ENCODE measurements around the gene TGM2. TPM values are rescaled to one million over a fixed set of nuclear protein-coding genes. Genes with fewer than 3 reads are reported as not detected.
A peak's percentile ranks its signal among the peaks of the same experiment; 100 is the strongest.

The TGM2 gene
- polyA plus RNA-seq, 1 donor (not counting 4 experiments of a cell fraction or from before 2014, with no cell fraction given), result 18.7 TPM

DNA sequence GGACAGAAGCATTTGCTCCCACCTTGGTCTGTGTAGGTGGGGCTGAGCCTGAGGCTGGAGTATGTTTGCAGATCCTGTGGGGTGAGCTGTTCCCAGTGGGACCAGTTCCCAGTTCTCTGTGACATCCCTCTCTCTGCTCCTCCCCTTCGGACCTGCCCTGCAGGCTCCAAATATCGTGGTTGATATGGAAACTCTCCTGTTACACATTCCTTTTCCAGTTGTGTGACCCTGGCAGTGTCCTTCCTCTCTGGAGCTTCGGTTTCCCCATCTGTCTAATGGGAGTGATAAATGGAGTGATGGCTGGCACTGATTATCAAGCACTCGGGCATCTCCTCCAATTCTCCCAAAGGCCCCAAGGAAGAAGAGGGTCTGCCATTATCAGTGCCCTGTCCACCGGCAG lies 15.7 kb upstream of the TGM2 start:
- Histone ChIP-seq H3K9ac (ENCODE audit: control insufficient read depth, extremely low read depth, insufficient read depth, low read length) (no peak overlapping the region), H2AFZ (ENCODE audit: control insufficient read depth, low read length) (no peak overlapping the region), H3K27ac (ENCODE audit: control insufficient read depth, insufficient read depth, low read length) (no peak overlapping the region), H3K79me2 (ENCODE audit: control insufficient read depth, insufficient read depth, low read length) (no peaks in the 10 kb centered on the region), H3K27me3 (ENCODE audit: control insufficient read depth, extremely low read depth, insufficient read depth, low read length) (no peaks in the 10 kb centered on the region), H3K9me1 (ENCODE audit: control insufficient read depth, extremely low read depth, insufficient read depth, low read length) (no peaks in the 10 kb centered on the region), H3K4me1 (ENCODE audit: control insufficient read depth, extremely low read depth, insufficient read depth, low read length) (peaks cover 22% of the 10 kb centered on the region), H3K4me2 (ENCODE audit: control insufficient read depth, extremely low read depth, insufficient read depth, low read depth, low read length) (peak overlapping the region; percentile 14), H4K20me1 (ENCODE audit: control insufficient read depth, extremely low read depth, insufficient read depth, low read length) (no peaks in the 10 kb centered on the region), H3K9me3 (ENCODE audit: control insufficient read depth, low read depth, low read length) (no peaks in the 10 kb centered on the region), H3K4me3 (ENCODE audit: control insufficient read depth in 2 of 3, extremely low read depth in 1 of 3, insufficient read depth in 2 of 3, low read depth in 1 of 3, low read length in 3 of 3) (peak overlapping the region in 1 of 3 experiments; percentile 4), H3K36me3 (ENCODE audit: control insufficient read depth in 2 of 2, extremely low read depth in 1 of 2, insufficient read depth in 2 of 2, low read length in 2 of 2) (no peaks in the 10 kb centered on the region)
- DNase-seq (ENCODE audit: low read depth, low spot score) (no peak), FAIRE-seq (no peak)
- TF ChIP-seq EZH2 (IDR thresholded peaks at IDR 0.05; ENCODE audit: low read length), result no peak
- TF ChIP-seq, protein P1, sequence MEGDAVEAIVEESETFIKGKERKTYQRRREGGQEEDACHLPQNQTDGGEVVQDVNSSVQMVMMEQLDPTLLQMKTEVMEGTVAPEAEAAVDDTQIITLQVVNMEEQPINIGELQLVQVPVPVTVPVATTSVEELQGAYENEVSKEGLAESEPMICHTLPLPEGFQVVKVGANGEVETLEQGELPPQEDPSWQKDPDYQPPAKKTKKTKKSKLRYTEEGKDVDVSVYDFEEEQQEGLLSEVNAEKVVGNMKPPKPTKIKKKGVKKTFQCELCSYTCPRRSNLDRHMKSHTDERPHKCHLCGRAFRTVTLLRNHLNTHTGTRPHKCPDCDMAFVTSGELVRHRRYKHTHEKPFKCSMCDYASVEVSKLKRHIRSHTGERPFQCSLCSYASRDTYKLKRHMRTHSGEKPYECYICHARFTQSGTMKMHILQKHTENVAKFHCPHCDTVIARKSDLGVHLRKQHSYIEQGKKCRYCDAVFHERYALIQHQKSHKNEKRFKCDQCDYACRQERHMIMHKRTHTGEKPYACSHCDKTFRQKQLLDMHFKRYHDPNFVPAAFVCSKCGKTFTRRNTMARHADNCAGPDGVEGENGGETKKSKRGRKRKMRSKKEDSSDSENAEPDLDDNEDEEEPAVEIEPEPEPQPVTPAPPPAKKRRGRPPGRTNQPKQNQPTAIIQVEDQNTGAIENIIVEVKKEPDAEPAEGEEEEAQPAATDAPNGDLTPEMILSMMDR (optimal IDR thresholded peaks at IDR 0.05 in 1 of 3, IDR thresholded peaks at IDR 0.05 in 1 of 3, conservative IDR thresholded peaks at IDR 0.05 in 1 of 3; ENCODE audit: extremely low read depth in 1 of 3, insufficient read depth in 2 of 3, low read length in 3 of 3), result no peak
- dilution Hi-C loops (cut with MboI; ENCODE audit: extremely low pct_ligation_motif_present, low sequenced_read_pairs), result no loop called here

DNA sequence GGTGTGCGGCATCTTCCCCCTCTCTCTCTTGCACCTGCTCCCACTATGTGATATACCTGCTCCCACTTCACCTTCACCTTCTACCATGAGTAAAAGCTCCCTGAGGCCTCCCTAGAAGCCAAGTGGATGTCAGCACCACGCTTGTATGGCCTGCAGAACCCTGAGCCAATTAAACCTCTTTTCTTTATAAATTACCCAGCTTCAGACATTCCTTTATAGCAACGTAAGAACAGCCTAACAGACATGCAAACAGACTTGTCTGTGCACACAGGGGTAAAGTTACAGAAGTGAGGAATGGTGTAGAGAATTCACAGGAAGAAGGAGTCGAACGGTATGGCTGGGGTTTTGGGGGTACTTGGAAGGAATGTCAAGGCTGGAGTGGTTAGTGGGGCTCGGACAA lies 14.8 kb upstream of the TGM2 start:
- H4K20me1 ChIP-seq (ENCODE audit: control insufficient read depth, extremely low read depth, insufficient read depth, low read length), result no peaks in the 10 kb centered on the region
- no peaks in the 10 kb centered on the region for H3K79me2 ChIP-seq (ENCODE audit: control insufficient read depth, insufficient read depth, low read length)
- no peak for FAIRE-seq
- H2AFZ ChIP-seq (ENCODE audit: control insufficient read depth, low read length), result no peak overlapping the region
- no peak overlapping the region for H3K4me2 ChIP-seq (ENCODE audit: control insufficient read depth, extremely low read depth, insufficient read depth, low read depth, low read length)
- H3K27ac ChIP-seq (ENCODE audit: control insufficient read depth, insufficient read depth, low read length), result no peak overlapping the region
- no peaks in the 10 kb centered on the region for H3K9me1 ChIP-seq (ENCODE audit: control insufficient read depth, extremely low read depth, insufficient read depth, low read length)
- no peak overlapping the region for H3K4me3 ChIP-seq (ENCODE audit: control insufficient read depth in 2 of 3, extremely low read depth in 1 of 3, insufficient read depth in 2 of 3, low read depth in 1 of 3, low read length in 3 of 3)
- dilution Hi-C loops (cut with MboI; ENCODE audit: extremely low pct_ligation_motif_present, low sequenced_read_pairs), result no loop called here
- H3K27me3 ChIP-seq (ENCODE audit: control insufficient read depth, extremely low read depth, insufficient read depth, low read length), result no peaks in the 10 kb centered on the region
- TF ChIP-seq, protein P1 (optimal IDR thresholded peaks at IDR 0.05 in 1 of 3, IDR thresholded peaks at IDR 0.05 in 1 of 3, conservative IDR thresholded peaks at IDR 0.05 in 1 of 3; ENCODE audit: extremely low read depth in 1 of 3, insufficient read depth in 2 of 3, low read length in 3 of 3), result no peak
- TF ChIP-seq EZH2 (IDR thresholded peaks at IDR 0.05; ENCODE audit: low read length), result no peak
- no peak overlapping the region for H3K9ac ChIP-seq (ENCODE audit: control insufficient read depth, extremely low read depth, insufficient read depth, low read length)
- H3K9me3 ChIP-seq (ENCODE audit: control insufficient read depth, low read depth, low read length), result no peaks in the 10 kb centered on the region
- DNase-seq (ENCODE audit: low read depth, low spot score), result no peak
- peaks cover 22% of the 10 kb centered on the region for H3K4me1 ChIP-seq (ENCODE audit: control insufficient read depth, extremely low read depth, insufficient read depth, low read length)
- H3K36me3 ChIP-seq (ENCODE audit: control insufficient read depth in 2 of 2, extremely low read depth in 1 of 2, insufficient read depth in 2 of 2, low read length in 2 of 2), result no peaks in the 10 kb centered on the region
